ENCODE results near the gene DLL3.

The DLL3 gene

GRCh38 chr19:39469036-39469435 lies 29.7 kb upstream of the DLL3 start:
- no peak overlapping the region for H3K4me3 ChIP-seq (replicated peaks; ENCODE audit: low read depth, low read length)
- no peak for TF ChIP-seq CTCF (IDR thresholded peaks at IDR 0.05; ENCODE audit: low read depth, low read length, missing control alignments)
- no peak for DNase-seq (ENCODE audit: extremely low read depth, low read depth)

GRCh38 chr19:39469567-39469966 lies 29.2 kb upstream of the DLL3 start:
- H3K4me3 ChIP-seq (replicated peaks; ENCODE audit: low read depth, low read length): no peak overlapping the region
- no peak for TF ChIP-seq CTCF (IDR thresholded peaks at IDR 0.05; ENCODE audit: low read depth, low read length, missing control alignments)
- DNase-seq (ENCODE audit: extremely low read depth, low read depth): no peak

GRCh38 chr19:39470724-39471339 lies 27.9 kb upstream of the DLL3 start:
- TF ChIP-seq CTCF (IDR thresholded peaks at IDR 0.05; ENCODE audit: low read depth, low read length, missing control alignments): no peak
- no peak for DNase-seq (ENCODE audit: extremely low read depth, low read depth)
- H3K4me3 ChIP-seq (replicated peaks; ENCODE audit: low read depth, low read length): no peak overlapping the region

GRCh38 chr19:39471756-39472536 lies 26.8 kb upstream of the DLL3 start:
- TF ChIP-seq CTCF (IDR thresholded peaks at IDR 0.05; ENCODE audit: low read depth, low read length, missing control alignments): no peak
- no peak overlapping the region for H3K4me3 ChIP-seq (replicated peaks; ENCODE audit: low read depth, low read length)
- DNase-seq (ENCODE audit: extremely low read depth, low read depth): no peak

GRCh38 chr19:39472746-39473442 lies 25.9 kb upstream of the DLL3 start:
- no peak overlapping the region for H3K4me3 ChIP-seq (replicated peaks; ENCODE audit: low read depth, low read length)
- no peak for DNase-seq (ENCODE audit: extremely low read depth, low read depth)
- no peak for TF ChIP-seq CTCF (IDR thresholded peaks at IDR 0.05; ENCODE audit: low read depth, low read length, missing control alignments)

- DNase-seq (ENCODE audit: extremely low read depth, low read depth): no peak
- TF ChIP-seq CTCF (IDR thresholded peaks at IDR 0.05; ENCODE audit: low read depth, low read length, missing control alignments): no peak
- H3K4me3 ChIP-seq (replicated peaks; ENCODE audit: low read depth, low read length): no peak overlapping the region
These were observed 25.2 kb upstream of the DLL3 start for GRCh38 chr19:39473443-39473960.

Measured in HFF-Myc (cell line).